HepG2 (cell line): ENCODE data around the gene RPL31. TPM values are rescaled to one million over a fixed set of nuclear protein-coding genes. Genes with fewer than 3 reads are reported as not detected.

Experiments used
- ATAC-seq: fragments of 200-7000 bp; cut with Tn5 transposase; 3 replicates; pipeline ENCODE4 v1.9.1; 2020; ENCODE audit warnings: mild to moderate bottlenecking, moderate library complexity
- BruUV-seq: library from RNA; stranded (reverse); fragments of 400-500 nt; replicated peaks from 2 replicates; lab custom pipeline; 2021; lab: Mats Ljungman, UMichigan
- CTCF ChIA-PET: fragments of 300-600 bp; formaldehyde crosslinking; extraction: SDS; loops from one replicate; lab custom pipeline; 2021; ENCODE audit warnings: low total read pairs, inconsistent platforms, low intra/inter-chr PET ratio; lab: Yijun Ruan, JAX
- POLR2A ChIA-PET: fragments of 350-600 bp; sonication (Branson Sonifier 250); formaldehyde crosslinking; loops from one replicate; lab custom pipeline; 2020; ENCODE audit warnings: antibody characterized with exemption, inconsistent platforms; lab: Yijun Ruan, JAX
- DNase-seq: peaks from one replicate; pipeline ENCODE4 v3.0.0-alpha.2; 2015; ENCODE audit warnings: low spot score
- FAIRE-seq: peaks from 3 replicates; lab custom pipeline; 2011; peaks lifted over from hg19 to GRCh38; lab: Jason Lieb, UNC
- H2AFZ ChIP-seq: one replicate; pipeline ENCODE4 v1.6.1; 2011; ENCODE audit warnings: low read length, inconsistent platforms
- H3K27ac ChIP-seq: fragments of 300-600 bp; 3 replicates; pipeline ENCODE4 v1.8.0; 2011; ENCODE audit warnings: mixed run types, mild to moderate bottlenecking, mixed read lengths, low read length, inconsistent platforms; ENCODE audit not compliant: insufficient read depth; ENCODE audit errors: extremely low read length
- H3K27me3 ChIP-seq, 2 experiments: fragments of 200-600 bp in 1 of 2; 2 replicates in 1 of 2; 3 replicates in 1 of 2; pipeline versions ENCODE4 v1.6.0 to v1.8.0; 2011; ENCODE audit warnings: low read length in 2 of 2, mild to moderate bottlenecking in 2 of 2, moderate library complexity in 2 of 2, inconsistent platforms in 1 of 2; ENCODE audit not compliant: insufficient read depth in 2 of 2, control insufficient read depth in 1 of 2
- H3K36me3 ChIP-seq, 2 experiments: fragments of 200-600 bp in 1 of 2; replicated peaks in 1 of 2; 2 replicates in 1 of 2; 3 replicates in 1 of 2; pipeline versions ENCODE4 v1.5.1 to v1.8.0; 2011; ENCODE audit warnings: low read length in 2 of 2, inconsistent platforms in 1 of 2; ENCODE audit not compliant: insufficient read depth in 2 of 2, control insufficient read depth in 1 of 2
- H3K4me1 ChIP-seq: 2 replicates; pipeline ENCODE4 v1.5.1; 2012; ENCODE audit warnings: low read length, inconsistent platforms; ENCODE audit not compliant: insufficient read depth
- H3K4me2 ChIP-seq: 2 replicates; pipeline ENCODE4 v1.6.0; 2011; ENCODE audit warnings: low read depth, low read length, inconsistent platforms
- H3K4me3 ChIP-seq, 3 experiments: fragments of 200-600 bp in 1 of 3; sonication (generic), shearing (Covaris generic) in 1 of 3; replicated peaks in 1 of 3; 2 replicates each; pipeline ENCODE4 v1.5.1; 2011 to 2016; ENCODE audit warnings: low read length in 3 of 3, inconsistent platforms in 2 of 3, low read depth in 2 of 3, mild to moderate bottlenecking in 2 of 3, control low read depth in 1 of 3, mixed read lengths in 1 of 3; ENCODE audit not compliant: insufficient read depth in 1 of 3
- H3K79me2 ChIP-seq: one replicate; pipeline ENCODE4 v1.6.1; 2011; ENCODE audit warnings: low read length, inconsistent platforms; ENCODE audit not compliant: insufficient read depth
- H3K9ac ChIP-seq: 2 replicates; pipeline ENCODE4 v1.6.0; 2011; ENCODE audit warnings: mild to moderate bottlenecking, low read depth, low read length, inconsistent platforms; ENCODE audit not compliant: insufficient read depth
- H3K9me3 ChIP-seq: 2 replicates; pipeline ENCODE4 v1.5.1; 2012; ENCODE audit warnings: mild to moderate bottlenecking, low read length
- H4K20me1 ChIP-seq: 2 replicates; pipeline ENCODE4 v1.6.0; 2011; ENCODE audit warnings: inconsistent platforms, mild to moderate bottlenecking, low read length, moderate library complexity; ENCODE audit not compliant: insufficient read depth
- AGO2 ChIP-seq: fragments of 200-400 bp; formaldehyde crosslinking; optimal IDR thresholded peaks from 2 replicates; pipeline ENCODE3; 2017; ENCODE audit warnings: mild to moderate bottlenecking, low read depth, low read length, moderate library complexity
- FOXA3 ChIP-seq: IDR thresholded peaks from 2 replicates; pipeline ENCODE4 v1.6.1; 2016; ENCODE audit warnings: missing genetic modification reagents, missing compliant biosample characterization
- GATA4 ChIP-seq: sonication (generic); IDR thresholded peaks from 2 replicates; pipeline ENCODE4 v1.6.1; 2016; ENCODE audit warnings: antibody characterized with exemption, low read depth, borderline replicate concordance
- HOXD1 ChIP-seq: sonication (generic); formaldehyde crosslinking; IDR thresholded peaks from 2 replicates; pipeline ENCODE4 v1.5.0; 2020; ENCODE audit warnings: missing genetic modification reagents
- MIER2 ChIP-seq: IDR thresholded peaks from 2 replicates; pipeline ENCODE4 v1.6.1; 2016; ENCODE audit warnings: missing biosample characterization, missing genetic modification reagents
- MTA3 ChIP-seq: sonication (generic); formaldehyde crosslinking; IDR thresholded peaks from 2 replicates; pipeline ENCODE4 v1.4.0; 2020; ENCODE audit warnings: missing genetic modification reagents
- NKX3-1 ChIP-seq: sonication (generic); formaldehyde crosslinking; IDR thresholded peaks from 2 replicates; pipeline ENCODE4 v1.5.0; 2020; ENCODE audit warnings: missing genetic modification reagents
- RAD21 ChIP-seq: fragments of 450-650 bp; formaldehyde crosslinking; IDR thresholded peaks from 2 replicates; pipeline ENCODE4 v1.5.0; 2020; ENCODE audit warnings: mild to moderate bottlenecking
- RNF2 ChIP-seq: fragments of 450-650 bp; conservative IDR thresholded peaks from 2 replicates; pipeline ENCODE4 v1.6.1; 2016; ENCODE audit warnings: low read depth
- ZNF253 ChIP-seq: sonication (generic); formaldehyde crosslinking; IDR thresholded peaks from 2 replicates; pipeline ENCODE4 v1.8.0; 2022; ENCODE audit warnings: mild to moderate bottlenecking, missing genetic modification reagents, borderline replicate concordance
- ZNF3 ChIP-seq: IDR thresholded peaks from 2 replicates; pipeline ENCODE4 v1.7.0; 2017; ENCODE audit warnings: inconsistent platforms
- WGBS: methylation state at CpG from one replicate; pipeline ENCODE4 v1.1.6; 2017; ENCODE audit warnings: low lambda C conversion rate; 5-methylcytosine and 5-hydroxymethylcytosine counted together
- in situ Hi-C: cut with HindIII; loops from 2 replicates; pipeline ENCODE4 v1.10.0; 2017; ENCODE audit warnings: low pct_unique_long_range_greater_than_20kb; ENCODE audit not compliant: extremely low pct_ligation_motif_present
- intact Hi-C: fragments of 100-400 bp; cut with micrococcal nuclease; formaldehyde crosslinking; loops from one replicate; pipeline ENCODE4 v1.10.0; 2022; ENCODE audit not compliant: unreplicated experiment
- polyA plus RNA-seq, 8 experiments: library from polyadenylated mRNA; depleted of rRNA in 3 of 8; stranded (reverse) in 7 of 8; unstranded in 1 of 8; fragments of >200 nt; fragmentation: Illumina TruSeq in 4 of 8; extraction: Trizol in 4 of 8; gene quantifications; 2 replicates each; pipeline versions ENCODE4 v1.2.1 to v1.2.3, GENCODE V29; 2011 to 2016; ENCODE audit warnings: low read depth in 4 of 8, missing spikeins in 1 of 8, mixed read lengths in 1 of 8; ENCODE audit not compliant: insufficient read depth in 1 of 8
- total RNA-seq, 5 experiments: library from RNA; depleted of rRNA; stranded (reverse); fragments of >200 nt; fragmentation: Illumina TruSeq; extraction: Trizol; gene quantifications; 2 replicates each; pipeline ENCODE4 v1.2.3, GENCODE V29; 2016; ENCODE audit warnings: low read depth in 1 of 5
- TF ChIP-seq, protein P1 (sequence below): sonication (generic); formaldehyde crosslinking; IDR thresholded peaks from 2 replicates; pipeline ENCODE4 v1.5.0; 2020; ENCODE audit warnings: mild to moderate bottlenecking, missing genetic modification reagents, moderate library complexity
- TF ChIP-seq, protein P2 (sequence below): sonication (generic); formaldehyde crosslinking; IDR thresholded peaks from 2 replicates; pipeline ENCODE4 v1.4.0; 2020; ENCODE audit warnings: missing genetic modification reagents, low read depth, mild to moderate bottlenecking, borderline replicate concordance

The RPL31 gene
- total and polyA plus RNA-seq, 2 of the 13 experiments (the other 11 are each of a cell fraction or from before 2014, with no cell fraction given): 3,331 to 3,582 TPM

DNA sequence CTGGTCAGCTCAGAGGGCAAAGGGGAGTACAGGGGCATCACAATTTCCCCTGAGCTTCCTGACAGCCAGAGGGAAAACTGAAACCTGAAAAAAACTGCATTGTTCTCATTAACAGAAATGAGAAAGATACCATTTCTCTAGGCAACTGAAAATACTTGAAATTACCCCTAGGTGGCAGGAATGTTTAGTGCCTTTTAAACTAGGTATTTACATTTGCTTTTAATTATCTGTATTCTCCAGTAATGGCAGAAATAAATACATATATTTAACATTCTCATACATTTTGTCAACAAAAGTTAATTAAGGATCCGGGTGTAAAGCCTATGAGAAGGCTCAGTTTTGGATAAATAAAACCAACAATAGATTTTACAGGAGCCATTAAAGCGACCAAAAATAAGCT, 34.5 kb downstream of the RPL31 start (continued):
- TF ChIP-seq HOXD1 (no peak), ZNF3 (0 out of 2 replicates have a peak, but pooled peaks have one; percentile 26), NKX3-1 (no peak), ZNF253 (no peak), RAD21 (CRISPR knock-in tag) (peak; percentile 69), MIER2 (no peak), FOXA3 (CRISPR knock-in tag) (peak; percentile 68), GATA4 (no peak)
- TF ChIP-seq, protein P1, sequence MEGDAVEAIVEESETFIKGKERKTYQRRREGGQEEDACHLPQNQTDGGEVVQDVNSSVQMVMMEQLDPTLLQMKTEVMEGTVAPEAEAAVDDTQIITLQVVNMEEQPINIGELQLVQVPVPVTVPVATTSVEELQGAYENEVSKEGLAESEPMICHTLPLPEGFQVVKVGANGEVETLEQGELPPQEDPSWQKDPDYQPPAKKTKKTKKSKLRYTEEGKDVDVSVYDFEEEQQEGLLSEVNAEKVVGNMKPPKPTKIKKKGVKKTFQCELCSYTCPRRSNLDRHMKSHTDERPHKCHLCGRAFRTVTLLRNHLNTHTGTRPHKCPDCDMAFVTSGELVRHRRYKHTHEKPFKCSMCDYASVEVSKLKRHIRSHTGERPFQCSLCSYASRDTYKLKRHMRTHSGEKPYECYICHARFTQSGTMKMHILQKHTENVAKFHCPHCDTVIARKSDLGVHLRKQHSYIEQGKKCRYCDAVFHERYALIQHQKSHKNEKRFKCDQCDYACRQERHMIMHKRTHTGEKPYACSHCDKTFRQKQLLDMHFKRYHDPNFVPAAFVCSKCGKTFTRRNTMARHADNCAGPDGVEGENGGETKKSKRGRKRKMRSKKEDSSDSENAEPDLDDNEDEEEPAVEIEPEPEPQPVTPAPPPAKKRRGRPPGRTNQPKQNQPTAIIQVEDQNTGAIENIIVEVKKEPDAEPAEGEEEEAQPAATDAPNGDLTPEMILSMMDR (CRISPR knock-in tag): peak; percentile 56
- TF ChIP-seq, protein P2, sequence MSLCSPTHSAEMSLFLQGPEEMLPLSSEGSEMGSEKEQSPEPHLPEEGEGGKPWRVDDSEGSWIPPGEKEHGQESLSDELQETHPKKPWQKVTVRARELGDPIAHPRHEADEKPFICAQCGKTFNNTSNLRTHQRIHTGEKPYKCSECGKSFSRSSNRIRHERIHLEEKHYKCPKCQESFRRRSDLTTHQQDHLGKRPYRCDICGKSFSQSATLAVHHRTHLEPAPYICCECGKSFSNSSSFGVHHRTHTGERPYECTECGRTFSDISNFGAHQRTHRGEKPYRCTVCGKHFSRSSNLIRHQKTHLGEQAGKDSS (CRISPR knock-in tag): no peak
- TF ChIP-seq, all 625 proteins: peak for 8

DNA sequence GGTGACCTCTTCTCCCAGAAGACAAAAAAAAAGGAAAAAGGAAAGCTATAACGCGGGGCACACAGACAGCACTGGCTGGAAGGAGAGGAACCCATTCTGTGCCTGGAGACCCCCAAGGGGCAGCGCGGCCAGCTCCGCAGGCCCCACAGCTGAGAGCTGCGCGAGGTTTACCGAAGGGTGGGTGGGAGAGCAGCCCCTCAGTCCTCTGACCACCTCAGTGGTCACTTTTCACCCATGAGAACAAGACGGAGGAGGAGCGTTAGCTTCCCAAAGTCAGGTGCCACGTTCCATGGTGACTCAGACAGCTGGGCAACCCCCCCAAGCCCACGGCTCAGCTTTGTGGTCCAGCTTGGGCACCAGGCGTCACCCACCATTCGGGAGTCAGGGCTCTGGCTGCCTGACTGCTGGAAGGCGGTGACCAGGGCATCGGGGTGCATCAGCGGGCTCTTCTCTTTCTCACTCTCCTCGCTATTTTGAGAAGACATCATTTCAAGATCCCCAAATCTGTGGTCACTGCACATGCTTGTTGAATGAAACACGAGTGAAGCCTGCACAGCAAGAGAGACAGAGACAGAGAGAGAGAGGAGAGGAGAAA, 35.2 kb downstream of the RPL31 start:
- peaks cover 41 to 89% of the 10 kb centered on the region in 2 experiments for H3K36me3 ChIP-seq
- intact Hi-C loops: loop anchor here (2.0 kb wide), 1 partner anchor 160 kb away; no protein-coding TSS in a partner anchor
- POLR2A ChIA-PET: interaction anchor here (1.4 to 2.6 kb wide), 2 partner anchors 112 to 115 kb away, joined by 3 to 15 read pairs; partner anchors contain the start of gene TBC1D8

More for the DNA sequence above, 35.2 kb downstream of the RPL31 start:
- Histone ChIP-seq H3K4me3 (no peak overlapping the region), H3K4me1 (no peaks in the 10 kb centered on the region), H3K4me2 (no peak overlapping the region), H3K79me2 (no peaks in the 10 kb centered on the region), H3K9me3 (no peaks in the 10 kb centered on the region), H3K9ac (no peak overlapping the region), H4K20me1 (no peaks in the 10 kb centered on the region), H2AFZ (no peak overlapping the region), H3K27ac (no peak overlapping the region), H3K27me3 (no peaks in the 10 kb centered on the region)
- peak; percentile 49 for TF ChIP-seq AGO2
- no peak for TF ChIP-seq RNF2
- TF ChIP-seq MTA3 (CRISPR knock-in tag): no peak
- CTCF ChIA-PET: interaction anchor here (0.6 to 4.6 kb wide), 7 partner anchors 25 to 214 kb away, joined by 3 to 93 read pairs (median 4); partner anchors contain the start of gene TBC1D8
- in situ Hi-C loops: loop anchor here (5.0 kb wide), 1 partner anchor 115 kb away; the partner anchor contains the start of gene TBC1D8
- ATAC-seq (no peak), DNase-seq (no peak), FAIRE-seq (no peak)
- 93% methylated on average over 15 of the region's 19 CpGs for WGBS
- BruUV-seq: no TSS peak
